Nephron progenitor cell (in vitro differentiated cells): ENCODE measurements around the gene CACNA1C.

Experiments
- DNase-seq: peaks from one replicate; pipeline ENCODE4 v3.0.0; 2021
- H3K27ac Mint-ChIP-seq: 2 replicates; pipeline ENCODE4 v1.8.0; 2021; ENCODE audit warnings: mild to moderate bottlenecking, moderate library complexity, mixed read lengths
- H3K27me3 Mint-ChIP-seq: 2 replicates; pipeline ENCODE4 v1.8.0; 2021; ENCODE audit warnings: mild to moderate bottlenecking, low read depth, mixed read lengths; ENCODE audit not compliant: poor library complexity
- H3K36me3 Mint-ChIP-seq: 2 replicates; pipeline ENCODE4 v1.8.0; 2021; ENCODE audit warnings: low read depth, mixed read lengths
- H3K4me1 Mint-ChIP-seq: 2 replicates; pipeline ENCODE4 v1.8.0; 2021; ENCODE audit warnings: mixed read lengths
- H3K4me3 Mint-ChIP-seq: 2 replicates; pipeline ENCODE4 v1.8.0; 2021; ENCODE audit warnings: mild to moderate bottlenecking, moderate library complexity, mixed read lengths
- H3K9me3 Mint-ChIP-seq: 2 replicates; pipeline ENCODE4 v1.8.0; 2021; ENCODE audit warnings: mild to moderate bottlenecking, moderate library complexity, mixed read lengths
- CTCF ChIP-seq: fragments of 200-600 bp; sonication (generic); IDR thresholded peaks from 2 replicates; pipeline ENCODE4 v1.5.0; 2021; ENCODE audit warnings: antibody characterized with exemption

The CACNA1C gene

GRCh38 chr12:2198542-2198941, 145.8 kb downstream of the CACNA1C start:
- H3K4me1 Mint-ChIP-seq = peaks cover 63% of the 10 kb centered on the region
- H3K4me3 Mint-ChIP-seq = no peak overlapping the region
- H3K27me3 Mint-ChIP-seq = peaks cover 16% of the 10 kb centered on the region
- no peaks in the 10 kb centered on the region for H3K36me3 Mint-ChIP-seq
- H3K27ac Mint-ChIP-seq = no peak overlapping the region
- no peak for TF ChIP-seq CTCF
- peaks cover 6% of the 10 kb centered on the region for H3K9me3 Mint-ChIP-seq
- DNase-seq = no peak

GRCh38 chr12:2205996-2206395, 153.2 kb downstream of the CACNA1C start:
- TF ChIP-seq CTCF = no peak
- peaks cover 3% of the 10 kb centered on the region for H3K27me3 Mint-ChIP-seq
- no peak overlapping the region for H3K27ac Mint-ChIP-seq
- H3K36me3 Mint-ChIP-seq = no peaks in the 10 kb centered on the region
- H3K4me3 Mint-ChIP-seq = no peak overlapping the region
- no peak for DNase-seq
- H3K9me3 Mint-ChIP-seq = peaks cover 13% of the 10 kb centered on the region
- peaks cover 46% of the 10 kb centered on the region for H3K4me1 Mint-ChIP-seq

- Mint-ChIP-seq H3K9me3 (peaks cover 3% of the 10 kb centered on the region), H3K27me3 (peaks cover 3% of the 10 kb centered on the region), H3K4me3 (no peak overlapping the region), H3K27ac (no peak overlapping the region), H3K4me1 (peaks cover 64% of the 10 kb centered on the region), H3K36me3 (no peaks in the 10 kb centered on the region)
- DNase-seq = no peak
- TF ChIP-seq CTCF = no peak
These were observed 156.2 kb downstream of the CACNA1C start for GRCh38 chr12:2208837-2209635.

GRCh38 chr12:2211119-2211518, 158.3 kb downstream of the CACNA1C start:
- DNase-seq = no peak
- H3K27ac Mint-ChIP-seq = no peak overlapping the region
- no peaks in the 10 kb centered on the region for H3K36me3 Mint-ChIP-seq
- H3K4me3 Mint-ChIP-seq = no peak overlapping the region
- peaks cover 10% of the 10 kb centered on the region for H3K27me3 Mint-ChIP-seq
- TF ChIP-seq CTCF = no peak
- H3K9me3 Mint-ChIP-seq = no peaks in the 10 kb centered on the region
- H3K4me1 Mint-ChIP-seq = peaks cover 71% of the 10 kb centered on the region

GRCh38 chr12:2212537-2212936, 159.8 kb downstream of the CACNA1C start:
- peak overlapping the region; percentile 99 for H3K27ac Mint-ChIP-seq
- H3K4me1 Mint-ChIP-seq = peaks cover 72% of the 10 kb centered on the region
- no peak for DNase-seq
- H3K9me3 Mint-ChIP-seq = no peaks in the 10 kb centered on the region
- H3K27me3 Mint-ChIP-seq = peaks cover 7% of the 10 kb centered on the region
- H3K4me3 Mint-ChIP-seq = peak overlapping the region; percentile 39
- no peak for TF ChIP-seq CTCF
- no peaks in the 10 kb centered on the region for H3K36me3 Mint-ChIP-seq
